GM19455 (cell line): ENCODE results near the gene CD180.
A peak's percentile ranks its signal among the peaks of the same experiment; 100 is the strongest.
"Not testable (repeated sequence)": the region's sequence is repeated elsewhere in the genome, so short reads cannot be mapped to it uniquely, and the experiment has no call there.

ENCODE experiments used
- ATAC-seq: cut with Tn5 transposase; IDR thresholded peaks from one replicate; pipeline ENCODE4 v1.9.1; 2021; ENCODE audit not compliant: unreplicated experiment

Gene CD180

DNA sequence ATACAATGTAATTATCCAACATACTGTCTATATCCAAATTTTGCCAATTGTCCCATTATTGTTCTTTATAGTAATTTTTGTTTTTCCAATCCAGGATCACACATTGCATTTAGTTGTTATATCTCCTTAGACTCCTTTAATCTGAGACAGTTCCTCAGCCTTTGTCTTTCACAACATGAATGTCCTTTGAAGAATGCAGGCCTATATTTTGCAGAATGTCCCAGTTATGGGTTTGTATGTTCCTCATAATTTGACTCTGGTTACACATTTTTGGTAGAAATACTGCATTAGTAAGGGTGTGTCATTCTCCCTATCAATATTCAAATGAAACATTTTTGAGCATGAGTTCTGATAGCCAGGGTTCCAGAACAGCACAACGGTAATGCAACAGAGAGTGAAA, 6.7 kb downstream of the CD180 start:
- ATAC-seq, result no peak

DNA sequence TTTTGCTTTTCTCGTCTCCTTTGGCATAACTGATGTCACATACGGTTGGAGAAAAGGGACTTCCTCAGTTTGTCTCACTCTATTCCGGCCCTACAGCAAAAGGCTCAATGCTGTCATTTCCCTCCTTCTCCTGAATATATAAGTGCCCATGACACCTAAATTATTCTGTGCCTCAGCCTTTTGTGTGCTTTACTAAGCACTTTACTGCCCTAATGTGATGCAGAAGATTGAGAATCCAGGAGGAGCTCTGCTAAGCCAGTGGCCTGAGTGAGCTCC, 7.6 kb downstream of the CD180 start:
- ATAC-seq, result no peak

DNA sequence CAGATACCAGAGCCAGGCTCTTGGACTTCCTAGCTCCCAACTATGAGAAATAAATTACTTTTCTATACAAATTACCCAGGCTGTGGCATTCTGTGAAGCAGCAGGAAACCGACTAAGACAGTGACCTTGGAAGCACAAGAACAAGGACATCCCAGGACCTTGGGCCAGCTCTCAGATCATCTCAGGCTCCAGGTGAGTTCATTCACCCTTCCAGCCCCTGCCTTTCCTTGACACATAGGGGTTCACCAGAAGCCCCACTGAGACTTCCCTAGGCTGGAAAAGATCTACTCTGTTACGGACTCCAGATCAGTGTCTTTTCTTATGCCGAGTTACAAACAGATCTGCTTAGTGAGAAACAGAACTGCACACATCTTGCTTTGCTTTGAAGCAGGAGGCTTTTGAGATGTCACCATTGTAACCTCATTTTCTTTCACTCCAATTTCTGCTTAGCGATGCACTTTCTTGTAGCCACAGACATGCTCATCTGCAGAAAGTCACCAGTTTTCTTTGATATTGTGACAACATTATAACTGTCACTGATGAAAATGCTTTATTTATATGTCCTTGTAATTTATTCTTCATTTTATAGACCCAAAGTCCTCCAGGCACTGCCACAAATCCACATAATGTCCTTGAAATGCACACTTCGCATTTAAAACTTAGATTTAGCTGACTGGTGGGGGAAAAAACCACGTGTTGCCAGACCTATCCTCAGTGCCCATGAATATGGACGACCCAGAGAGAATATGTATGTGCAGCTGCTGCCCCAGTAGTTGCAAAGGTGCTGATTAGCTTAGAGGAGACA, 8.1 kb downstream of the CD180 start:
- ATAC-seq, result no peak

- no peak for ATAC-seq
These were observed 9.4 kb downstream of the CD180 start for GRCh38 chr5:67187006-67187715.

DNA sequence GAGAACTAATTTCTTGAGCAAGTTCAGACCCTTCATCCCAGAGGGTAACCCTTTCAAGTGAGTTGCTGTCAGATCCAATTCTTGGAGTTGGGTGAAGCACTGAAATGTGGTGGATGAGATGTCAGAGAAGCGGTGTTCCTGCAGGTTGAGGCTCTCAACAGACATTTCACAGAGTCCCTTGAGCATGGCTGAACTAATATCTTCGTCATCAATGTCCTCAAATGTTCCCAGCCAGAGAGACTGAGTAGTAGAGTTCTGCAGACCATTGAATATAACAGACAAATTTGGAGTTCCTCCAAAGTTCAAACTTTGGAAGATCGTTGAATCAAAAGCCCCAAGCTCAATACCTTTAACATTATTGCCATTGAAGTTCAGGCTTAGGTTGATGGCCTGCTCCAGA, 12.7 kb downstream of the CD180 start:
- ATAC-seq, result no peak

DNA sequence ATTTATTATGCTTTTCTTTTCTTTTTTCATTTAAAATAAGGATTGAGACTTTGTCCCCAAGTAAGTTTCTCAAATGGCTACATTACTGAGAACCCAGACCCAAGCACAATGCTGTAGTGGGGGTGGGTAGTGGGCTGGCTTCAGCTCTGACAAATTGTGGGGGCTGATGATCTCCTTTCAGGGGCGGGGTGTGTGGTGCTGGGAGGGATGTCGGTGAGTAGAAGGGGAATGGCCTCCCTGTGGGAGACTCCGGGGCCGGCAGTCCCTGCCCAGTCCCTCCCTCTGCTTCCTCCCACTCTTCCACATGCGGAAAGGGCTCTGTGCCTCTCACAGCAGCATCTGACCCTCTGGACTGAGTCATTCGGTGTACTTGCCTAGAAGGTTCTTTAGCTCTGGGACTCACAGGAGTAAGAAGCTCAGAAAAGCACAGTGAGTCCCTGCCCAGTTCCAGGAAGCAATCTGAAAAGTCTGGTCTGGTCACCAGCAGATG, 14.3 kb downstream of the CD180 start:
- ATAC-seq, result no peak

GRCh38 chr5:67181648-67182221, 14.9 kb downstream of the CD180 start:
- no peak for ATAC-seq

GRCh38 chr5:67179697-67180361, 16.8 kb downstream of the CD180 start:
- ATAC-seq, result no peak

GRCh38 chr5:67178966-67179365, 17.6 kb downstream of the CD180 start:
- ATAC-seq, result no peak

GRCh38 chr5:67178085-67178484, 18.5 kb downstream of the CD180 start:
- no peak for ATAC-seq

DNA sequence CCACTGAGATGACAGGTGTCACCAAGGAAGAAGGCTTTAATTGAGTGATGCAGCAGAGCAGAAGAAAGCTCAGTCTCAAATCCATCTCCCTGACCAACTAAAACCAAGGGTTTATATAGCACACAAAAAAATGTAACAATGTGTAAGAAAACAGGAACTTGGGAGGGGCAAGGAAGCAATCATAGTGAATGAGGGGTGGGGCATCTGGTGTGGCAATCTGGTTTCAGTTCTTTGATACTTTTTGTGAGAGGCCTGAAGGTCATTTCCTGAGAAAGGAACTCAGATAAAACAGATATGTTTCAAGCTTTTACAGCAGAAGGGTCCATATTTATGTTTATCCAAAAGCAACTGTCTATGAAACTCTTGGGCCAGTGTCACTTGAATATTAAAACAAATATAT, 19.7 kb downstream of the CD180 start:
- ATAC-seq, result no peak

DNA sequence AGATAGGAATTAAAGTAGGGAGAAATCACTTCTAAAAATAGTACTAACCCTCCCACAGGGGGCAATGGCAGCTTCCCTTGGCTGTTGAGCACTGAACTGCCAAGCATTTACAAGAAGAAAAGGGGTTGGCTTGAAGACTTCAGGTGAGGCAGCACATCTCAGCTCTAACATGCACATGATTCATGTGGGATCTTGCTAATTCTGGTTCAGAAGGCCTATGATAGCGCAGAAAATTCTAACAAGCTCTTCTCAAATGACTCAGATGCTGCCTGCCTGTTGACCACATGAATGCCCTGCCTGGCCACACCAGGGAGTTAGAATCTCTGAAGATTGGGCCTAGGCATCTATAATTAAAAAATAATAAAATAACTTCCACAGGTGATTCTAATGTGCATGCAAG, 22.6 kb downstream of the CD180 start:
- ATAC-seq, result no peak

DNA sequence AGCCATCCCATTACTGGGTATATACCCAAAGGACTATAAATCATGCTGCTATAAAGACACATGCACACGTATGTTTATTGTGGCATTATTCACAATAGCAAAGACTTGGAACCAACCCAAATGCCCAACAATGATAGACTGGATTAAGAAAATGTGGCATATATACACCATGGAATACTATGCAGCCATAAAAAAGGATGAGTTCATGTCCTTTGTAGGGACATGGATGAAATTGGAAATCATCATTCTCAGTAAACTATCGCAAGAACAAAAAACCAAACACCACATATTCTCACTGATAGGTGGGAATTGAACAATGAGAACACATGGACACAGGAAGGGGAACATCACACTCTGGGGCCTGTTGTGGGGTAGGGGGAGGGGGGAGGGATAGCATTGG, 23.2 kb downstream of the CD180 start:
- ATAC-seq, result not testable (repeated sequence)

- ATAC-seq, result no peak
These were observed 25.8 kb downstream of the CD180 start for GRCh38 chr5:67170767-67171166.

- ATAC-seq, result no peak
These were observed 28.5 kb downstream of the CD180 start for GRCh38 chr5:67168069-67168468.

DNA sequence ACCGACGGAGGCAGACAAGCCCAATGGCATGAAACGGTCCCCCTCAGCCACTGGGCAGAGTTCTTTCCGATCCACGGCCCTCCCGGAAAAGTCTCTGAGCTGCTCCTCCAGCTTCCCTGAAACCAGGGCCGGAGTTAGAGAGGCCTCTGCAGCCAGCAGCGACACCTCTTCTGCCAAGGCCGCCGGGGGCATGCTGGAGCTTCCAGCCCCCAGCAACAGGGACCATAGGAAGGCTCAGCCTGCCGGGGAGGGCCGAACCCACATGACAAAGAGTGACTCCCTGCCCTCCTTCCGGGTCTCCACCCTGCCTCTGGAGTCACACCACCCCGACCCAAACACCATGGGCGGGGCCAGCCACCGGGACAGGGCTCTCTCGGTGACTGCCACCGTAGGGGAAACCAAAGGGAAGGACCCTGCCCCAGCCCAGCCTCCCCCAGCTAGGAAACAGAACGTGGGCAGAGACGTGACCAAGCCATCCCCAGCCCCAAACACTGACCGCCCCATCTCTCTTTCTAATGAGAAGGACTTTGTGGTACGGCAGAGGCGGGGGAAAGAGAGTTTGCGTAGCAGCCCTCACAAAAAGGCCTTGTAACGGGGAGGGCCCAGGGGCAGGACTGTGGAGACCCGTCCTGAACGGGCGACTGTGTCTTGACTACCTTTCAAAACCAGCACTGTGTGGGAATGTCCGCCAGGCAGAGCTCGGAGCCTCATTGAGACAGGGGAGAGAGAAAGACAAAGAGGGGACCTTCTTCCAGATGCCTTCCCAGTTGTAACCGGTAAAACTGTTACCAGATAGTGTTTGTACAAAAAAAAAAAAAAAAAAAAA, 29.9 kb downstream of the CD180 start:
- ATAC-seq, result peak; percentile 56

DNA sequence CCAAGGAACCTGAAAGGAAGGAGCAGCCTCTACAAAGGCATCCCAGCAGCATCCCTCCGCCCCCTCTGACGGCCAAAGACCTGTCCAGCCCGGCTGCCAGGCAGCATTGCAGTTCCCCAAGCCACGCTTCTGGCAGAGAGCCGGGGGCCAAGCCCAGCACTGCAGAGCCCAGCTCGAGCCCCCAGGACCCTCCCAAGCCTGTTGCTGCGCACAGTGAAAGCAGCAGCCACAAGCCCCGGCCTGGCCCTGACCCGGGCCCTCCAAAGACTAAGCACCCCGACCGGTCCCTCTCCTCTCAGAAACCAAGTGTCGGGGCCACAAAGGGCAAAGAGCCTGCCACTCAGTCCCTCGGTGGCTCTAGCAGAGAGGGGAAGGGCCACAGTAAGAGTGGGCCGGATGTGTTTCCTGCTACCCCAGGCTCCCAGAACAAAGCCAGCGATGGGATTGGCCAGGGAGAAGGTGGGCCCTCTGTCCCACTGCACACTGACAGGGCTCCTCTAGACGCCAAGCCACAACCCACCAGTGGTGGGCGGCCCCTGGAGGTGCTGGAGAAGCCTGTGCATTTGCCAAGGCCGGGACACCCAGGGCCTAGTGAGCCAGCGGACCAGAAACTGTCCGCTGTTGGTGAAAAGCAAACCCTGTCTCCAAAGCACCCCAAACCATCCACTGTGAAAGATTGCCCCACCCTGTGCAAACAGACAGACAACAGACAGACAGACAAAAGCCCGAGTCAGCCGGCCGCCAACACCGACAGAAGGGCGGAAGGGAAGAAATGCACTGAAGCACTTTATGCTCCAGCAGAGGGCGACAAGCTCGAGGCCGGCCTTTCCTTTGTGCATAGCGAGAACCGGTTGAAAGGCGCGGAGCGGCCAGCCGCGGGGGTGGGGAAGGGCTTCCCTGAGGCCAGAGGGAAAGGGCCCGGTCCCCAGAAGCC, 30.8 kb downstream of the CD180 start:
- ATAC-seq, result peak; percentile 91

GRCh38 chr5:67164856-67165525, 31.6 kb downstream of the CD180 start:
- ATAC-seq, result no peak
